PFSK-1 (cell line): Measurements from ENCODE around the gene NLRP5.

Experiments used
- POLR2AphosphoS5 ChIP-seq: IDR thresholded peaks from 2 replicates; pipeline ENCODE4 v1.6.1; 2012; ENCODE audit warnings: low read depth, mild to moderate bottlenecking, control low read depth, low read length, moderate library complexity
- TF ChIP-seq, protein P1 (sequence below), 2 experiments: IDR thresholded peaks; 2 replicates each; pipeline versions ENCODE4 v1.6.1 to v1.8.0; 2011 to 2012; ENCODE audit warnings: low read depth in 2 of 2, low read length in 2 of 2, control low read depth in 1 of 2, inconsistent platforms in 1 of 2, mild to moderate bottlenecking in 1 of 2, moderate library complexity in 1 of 2; ENCODE audit not compliant: insufficient read depth in 1 of 2

DNA sequence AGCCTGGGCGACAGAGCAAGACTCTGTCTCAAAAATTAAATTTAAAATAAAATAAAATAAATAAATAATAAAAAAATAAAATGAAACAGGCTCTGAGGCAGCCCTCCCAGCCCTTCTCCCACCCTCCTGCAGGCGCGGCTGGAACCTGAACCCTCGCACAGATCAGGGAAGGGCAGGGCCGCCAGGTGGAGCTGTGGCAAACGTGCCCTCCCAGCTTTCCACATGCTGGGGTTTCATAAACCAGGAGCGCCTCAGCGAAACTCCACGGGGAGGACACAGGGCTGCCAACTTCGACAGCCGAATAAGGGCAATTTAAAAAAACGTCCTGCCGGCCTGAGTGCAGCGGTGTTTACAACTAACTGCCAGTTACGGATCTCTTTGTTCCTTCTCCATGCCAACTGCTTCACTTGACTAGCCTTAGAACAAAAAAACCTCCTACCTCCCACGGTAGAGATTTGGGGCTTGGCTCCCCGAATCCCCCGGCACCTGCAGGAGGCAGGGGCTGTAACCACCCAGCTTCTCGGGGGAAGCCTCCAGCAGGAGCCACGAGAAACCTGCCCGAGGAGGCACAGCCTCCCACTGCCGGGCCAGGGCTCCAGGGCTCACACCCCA, 118.6 kb downstream of the NLRP5 start:
- TF ChIP-seq, protein P1, sequence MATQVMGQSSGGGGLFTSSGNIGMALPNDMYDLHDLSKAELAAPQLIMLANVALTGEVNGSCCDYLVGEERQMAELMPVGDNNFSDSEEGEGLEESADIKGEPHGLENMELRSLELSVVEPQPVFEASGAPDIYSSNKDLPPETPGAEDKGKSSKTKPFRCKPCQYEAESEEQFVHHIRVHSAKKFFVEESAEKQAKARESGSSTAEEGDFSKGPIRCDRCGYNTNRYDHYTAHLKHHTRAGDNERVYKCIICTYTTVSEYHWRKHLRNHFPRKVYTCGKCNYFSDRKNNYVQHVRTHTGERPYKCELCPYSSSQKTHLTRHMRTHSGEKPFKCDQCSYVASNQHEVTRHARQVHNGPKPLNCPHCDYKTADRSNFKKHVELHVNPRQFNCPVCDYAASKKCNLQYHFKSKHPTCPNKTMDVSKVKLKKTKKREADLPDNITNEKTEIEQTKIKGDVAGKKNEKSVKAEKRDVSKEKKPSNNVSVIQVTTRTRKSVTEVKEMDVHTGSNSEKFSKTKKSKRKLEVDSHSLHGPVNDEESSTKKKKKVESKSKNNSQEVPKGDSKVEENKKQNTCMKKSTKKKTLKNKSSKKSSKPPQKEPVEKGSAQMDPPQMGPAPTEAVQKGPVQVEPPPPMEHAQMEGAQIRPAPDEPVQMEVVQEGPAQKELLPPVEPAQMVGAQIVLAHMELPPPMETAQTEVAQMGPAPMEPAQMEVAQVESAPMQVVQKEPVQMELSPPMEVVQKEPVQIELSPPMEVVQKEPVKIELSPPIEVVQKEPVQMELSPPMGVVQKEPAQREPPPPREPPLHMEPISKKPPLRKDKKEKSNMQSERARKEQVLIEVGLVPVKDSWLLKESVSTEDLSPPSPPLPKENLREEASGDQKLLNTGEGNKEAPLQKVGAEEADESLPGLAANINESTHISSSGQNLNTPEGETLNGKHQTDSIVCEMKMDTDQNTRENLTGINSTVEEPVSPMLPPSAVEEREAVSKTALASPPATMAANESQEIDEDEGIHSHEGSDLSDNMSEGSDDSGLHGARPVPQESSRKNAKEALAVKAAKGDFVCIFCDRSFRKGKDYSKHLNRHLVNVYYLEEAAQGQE (IDR thresholded peaks at IDR 0.05; ENCODE audit: insufficient read depth in 1 of 2, low read depth in 2 of 2, low read length in 2 of 2) = no peak
- TF ChIP-seq POLR2AphosphoS5 = no peak
